Mononuclear cell (primary cell): ENCODE data around the gene CD3E. TPM values are rescaled to one million over a fixed set of nuclear protein-coding genes. Genes with fewer than 3 reads are reported as not detected.
"Not testable (repeated sequence)": the region's sequence is repeated elsewhere in the genome, so short reads cannot be mapped to it uniquely, and the experiment has no call there.

Source experiments
- H3K27me3 ChIP-seq: 2 replicates; pipeline ENCODE4 v1.6.0; 2011; ENCODE audit warnings: low read length, control low read depth; ENCODE audit not compliant: insufficient read depth
- H3K4me1 ChIP-seq: 2 replicates; pipeline ENCODE4 v1.5.1; 2011; ENCODE audit warnings: mild to moderate bottlenecking, low read length, control low read depth; ENCODE audit not compliant: insufficient read depth
- H3K4me3 ChIP-seq: 2 replicates; pipeline ENCODE4 v1.5.1; 2011; ENCODE audit warnings: mild to moderate bottlenecking, low read length, moderate library complexity
- H3K9me3 ChIP-seq: 2 replicates; pipeline ENCODE4 v1.5.1; 2011; ENCODE audit warnings: low read depth, mild to moderate bottlenecking, control low read depth, low read length
- total RNA-seq: library from RNA; depleted of rRNA; stranded (reverse); fragments of >200 nt; gene quantifications from one replicate; pipeline ENCODE4 v1.2.3, GENCODE V29; 2012

The CD3E gene
- total RNA-seq, 1 donor = 136 TPM

DNA sequence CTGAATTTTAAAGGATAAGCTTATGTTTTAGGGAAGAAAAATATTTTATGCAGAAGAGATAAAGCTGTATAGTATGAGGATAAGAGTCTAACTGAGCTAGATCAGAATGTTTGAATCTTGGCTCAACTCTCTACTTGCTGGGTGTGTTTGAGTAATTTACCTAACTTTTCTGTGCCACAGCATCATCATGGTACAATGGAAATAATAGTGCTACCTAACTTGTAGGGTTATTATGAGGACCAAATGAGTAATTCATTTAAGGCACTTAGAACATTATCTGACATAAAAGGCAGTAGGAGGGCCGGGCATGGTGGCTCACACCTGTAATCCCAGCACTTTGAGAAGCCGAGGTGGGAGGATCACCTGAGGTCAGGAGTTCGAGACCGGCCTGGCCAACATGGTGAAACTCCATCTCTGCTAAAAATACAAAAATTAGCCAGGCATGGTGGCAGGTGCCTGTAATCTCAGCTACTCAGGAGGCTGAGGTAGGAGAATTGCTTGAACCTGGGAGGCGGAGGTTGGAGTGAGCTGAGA lies 4.5 kb downstream of the CD3E start:
- not testable (repeated sequence) for H3K27me3 ChIP-seq, H3K4me3 ChIP-seq, H3K9me3 ChIP-seq
- peaks cover 45% of the 10 kb centered on the region for H3K4me1 ChIP-seq

DNA sequence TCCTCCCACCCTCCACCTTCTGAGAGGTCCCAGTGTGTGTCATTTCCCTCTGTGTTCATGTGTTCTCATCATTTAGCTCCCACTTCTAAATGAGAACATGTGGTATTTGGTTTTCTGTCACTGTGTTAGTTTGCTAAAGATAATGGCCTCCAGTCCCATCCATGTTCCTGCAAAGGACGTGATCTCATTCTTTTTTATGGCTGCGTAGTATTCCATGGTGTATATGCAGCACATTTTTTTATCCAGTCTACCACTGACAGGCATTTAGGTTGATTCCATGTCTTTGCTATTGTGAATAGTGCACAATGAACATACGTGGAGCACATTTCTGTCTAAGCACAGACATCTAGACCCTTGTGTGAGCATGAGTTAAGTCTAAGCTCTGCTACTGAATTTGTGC lies 5.7 kb downstream of the CD3E start:
- Histone ChIP-seq H3K4me3 (no peak overlapping the region), H3K4me1 (peaks cover 50% of the 10 kb centered on the region), H3K27me3 (no peaks in the 10 kb centered on the region)

DNA sequence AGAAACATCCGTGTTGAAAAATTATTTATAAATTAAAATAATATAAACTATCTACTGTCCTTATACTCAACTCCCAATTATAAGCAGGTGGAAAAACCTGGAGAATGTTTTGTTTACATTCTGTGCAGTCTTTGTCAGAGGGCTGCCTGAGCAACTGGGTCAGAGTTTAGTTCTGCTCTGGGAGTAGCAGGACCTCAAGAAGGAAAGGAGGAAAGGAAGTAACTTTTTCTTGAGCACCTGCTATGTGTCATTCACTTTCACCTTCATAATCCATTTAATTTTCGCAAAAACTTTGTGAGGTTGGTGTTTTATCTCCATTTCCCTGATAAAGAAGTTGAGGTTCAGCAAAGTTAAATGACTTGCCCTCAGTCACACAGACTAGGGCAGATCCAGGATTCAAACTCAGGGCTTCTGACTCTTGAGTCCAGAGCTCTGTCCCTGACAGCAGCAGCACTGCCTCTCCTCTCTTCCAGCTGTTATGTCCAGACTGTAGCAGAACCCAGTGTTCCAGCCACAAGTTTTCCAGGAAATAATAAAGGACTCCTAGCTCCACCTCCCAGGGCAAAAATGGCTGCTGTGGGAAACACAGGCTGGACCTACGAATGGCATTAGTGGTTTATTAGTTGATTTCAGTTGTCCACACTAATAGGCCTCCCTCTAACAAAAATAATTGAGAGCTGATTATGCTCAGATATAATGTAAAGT lies 6.4 kb downstream of the CD3E start:
- H3K4me1 ChIP-seq = peaks cover 55% of the 10 kb centered on the region

More for the DNA sequence above, 5.7 kb downstream of the CD3E start:
- H3K9me3 ChIP-seq = no peaks in the 10 kb centered on the region

DNA sequence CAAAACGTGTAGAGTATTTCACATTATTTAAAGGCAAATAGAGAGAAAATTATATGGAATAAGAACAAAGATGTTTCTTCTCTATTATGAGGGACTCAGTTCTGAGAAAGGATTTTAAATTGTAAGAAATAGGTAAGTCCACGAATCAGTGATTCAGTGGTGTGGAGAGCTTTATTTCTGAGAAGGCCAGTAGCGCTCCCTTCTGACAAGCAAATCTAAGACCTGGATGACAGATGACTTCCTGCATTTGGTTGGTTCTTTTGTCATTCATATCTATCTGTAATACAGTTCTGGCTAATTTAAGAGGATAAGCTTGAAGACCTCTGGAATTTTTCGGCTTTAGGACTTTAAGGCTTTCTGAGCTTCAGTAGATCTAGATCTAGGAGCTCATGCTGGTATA lies 7.0 kb downstream of the CD3E start:
- Histone ChIP-seq H3K27me3 (no peaks in the 10 kb centered on the region), H3K4me3 (no peak overlapping the region), H3K4me1 (peaks cover 56% of the 10 kb centered on the region), H3K9me3 (no peaks in the 10 kb centered on the region)

More for the DNA sequence above, 6.4 kb downstream of the CD3E start:
- no peaks in the 10 kb centered on the region for H3K9me3 ChIP-seq
- no peak overlapping the region for H3K4me3 ChIP-seq
- no peaks in the 10 kb centered on the region for H3K27me3 ChIP-seq

DNA sequence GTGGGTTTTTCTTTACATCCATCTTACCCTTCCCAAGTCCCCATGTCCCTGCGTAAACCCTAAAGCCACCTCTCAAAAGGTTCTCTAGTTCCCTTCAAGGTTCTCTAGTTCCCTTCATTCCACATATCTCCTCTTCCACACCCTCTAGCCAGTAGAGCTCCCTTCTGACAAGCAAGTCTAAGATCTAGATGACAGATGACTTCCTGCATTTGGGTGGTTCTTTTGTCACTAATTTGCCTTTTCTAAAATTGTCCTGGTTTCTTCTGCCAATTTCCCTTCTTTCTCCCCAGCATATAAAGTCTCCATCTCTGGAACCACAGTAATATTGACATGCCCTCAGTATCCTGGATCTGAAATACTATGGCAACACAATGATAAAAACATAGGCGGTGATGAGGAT lies 7.8 kb downstream of the CD3E start:
- Histone ChIP-seq H3K4me1 (peaks cover 56% of the 10 kb centered on the region), H3K27me3 (no peaks in the 10 kb centered on the region), H3K4me3 (no peak overlapping the region), H3K9me3 (no peaks in the 10 kb centered on the region)

DNA sequence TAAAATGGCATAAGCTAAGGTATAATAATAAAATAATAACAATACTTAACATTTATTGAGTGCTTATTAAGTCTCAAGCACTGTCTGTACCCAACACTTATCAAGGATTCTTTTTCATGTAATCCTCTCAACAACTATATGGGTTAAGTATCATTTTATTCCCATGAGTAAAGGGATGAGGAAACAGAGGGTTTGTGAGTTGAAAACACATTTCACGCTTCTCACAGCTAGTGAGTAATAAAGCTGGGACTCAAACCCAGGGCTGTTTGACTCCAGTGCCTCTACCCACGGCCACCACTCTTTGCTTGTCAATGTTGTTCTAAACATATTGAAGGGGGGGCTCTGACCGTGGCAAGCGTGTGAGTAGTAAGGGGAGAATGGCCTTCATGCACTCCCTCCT lies 8.7 kb downstream of the CD3E start:
- Histone ChIP-seq H3K9me3 (no peaks in the 10 kb centered on the region), H3K27me3 (no peaks in the 10 kb centered on the region), H3K4me3 (no peak overlapping the region), H3K4me1 (peaks cover 58% of the 10 kb centered on the region)

DNA sequence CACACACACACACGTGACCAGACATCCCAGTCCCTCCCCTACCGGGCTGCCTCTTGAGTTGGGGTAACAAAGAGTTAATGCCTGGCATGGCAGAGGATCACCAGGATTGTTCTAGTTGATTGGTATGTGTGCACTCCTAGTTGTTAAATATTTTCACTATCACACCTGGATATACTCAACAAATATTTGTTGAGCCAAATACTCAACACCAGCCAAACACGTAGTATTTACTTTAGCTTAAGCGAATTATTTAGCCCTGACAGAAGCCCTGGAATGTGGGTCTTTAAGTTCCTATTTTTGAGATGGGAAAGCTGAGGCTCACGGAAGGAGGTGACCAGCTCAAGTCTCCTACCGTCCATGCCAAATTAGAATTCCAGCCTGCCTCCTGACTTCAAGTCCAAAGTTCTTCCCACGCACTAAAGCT lies 10.5 kb downstream of the CD3E start:
- Histone ChIP-seq H3K9me3 (no peaks in the 10 kb centered on the region), H3K4me3 (no peak overlapping the region), H3K27me3 (no peaks in the 10 kb centered on the region), H3K4me1 (peaks cover 75% of the 10 kb centered on the region)

DNA sequence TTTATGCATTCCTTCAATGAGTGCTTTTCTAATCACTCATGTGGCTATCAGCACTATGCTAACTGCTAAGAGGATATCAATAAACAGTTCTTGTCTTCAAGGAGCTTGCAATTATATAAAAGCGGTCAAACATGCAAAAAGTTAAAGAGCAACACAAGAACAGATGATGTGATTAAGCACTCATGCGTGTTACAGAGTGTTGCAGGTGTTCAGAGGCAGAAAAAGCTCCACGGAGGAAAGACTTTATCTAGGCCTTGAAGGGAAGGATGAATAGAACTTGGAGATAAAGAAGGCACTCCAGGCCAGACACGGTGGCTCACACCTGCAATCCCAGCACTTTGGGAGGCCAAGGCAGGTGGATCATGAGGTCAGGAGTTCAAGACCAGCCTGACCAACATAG lies 13.6 kb downstream of the CD3E start:
- H3K27me3 ChIP-seq = no peaks in the 10 kb centered on the region
- H3K4me1 ChIP-seq = peaks cover 90% of the 10 kb centered on the region
- no peaks in the 10 kb centered on the region for H3K9me3 ChIP-seq
- no peak overlapping the region for H3K4me3 ChIP-seq

DNA sequence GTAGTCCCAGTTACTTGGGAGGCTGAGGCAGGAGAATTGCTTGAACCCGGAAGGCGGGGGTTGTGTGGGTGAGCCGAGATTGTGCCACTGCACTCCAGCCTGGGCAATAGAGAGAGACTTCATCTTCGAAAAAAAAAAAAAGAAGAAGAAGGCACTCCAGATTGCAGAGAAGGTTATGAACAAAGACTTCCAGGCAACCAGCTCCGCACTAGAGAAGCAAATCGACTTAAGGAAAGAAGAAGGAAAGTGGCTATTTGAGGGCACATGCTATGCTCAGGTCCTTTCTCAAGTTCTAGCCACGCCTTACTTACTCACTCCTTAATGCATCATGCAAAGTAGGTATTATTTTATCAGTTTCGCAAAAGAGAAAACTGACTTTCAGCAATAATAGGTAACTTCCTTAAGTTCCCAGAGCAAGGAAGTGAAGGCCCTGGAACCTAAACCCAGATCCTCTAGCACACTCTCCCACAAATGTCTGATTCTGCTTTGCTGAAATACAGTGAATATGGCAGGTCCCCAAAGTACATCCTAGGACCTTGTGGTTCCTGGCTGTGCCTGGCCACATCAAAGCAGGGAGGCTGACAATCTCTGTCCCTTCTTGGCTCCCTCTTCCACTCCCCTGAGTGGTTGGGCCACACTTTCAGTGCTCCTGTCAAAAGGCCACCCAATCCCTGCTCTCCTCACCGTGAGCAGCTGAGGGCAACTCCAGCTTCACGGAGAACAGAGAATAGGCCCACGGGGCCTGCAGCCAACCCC lies 14.2 kb downstream of the CD3E start:
- Histone ChIP-seq H3K4me3 (no peak overlapping the region), H3K9me3 (no peaks in the 10 kb centered on the region), H3K27me3 (no peaks in the 10 kb centered on the region), H3K4me1 (peaks cover 84% of the 10 kb centered on the region)

DNA sequence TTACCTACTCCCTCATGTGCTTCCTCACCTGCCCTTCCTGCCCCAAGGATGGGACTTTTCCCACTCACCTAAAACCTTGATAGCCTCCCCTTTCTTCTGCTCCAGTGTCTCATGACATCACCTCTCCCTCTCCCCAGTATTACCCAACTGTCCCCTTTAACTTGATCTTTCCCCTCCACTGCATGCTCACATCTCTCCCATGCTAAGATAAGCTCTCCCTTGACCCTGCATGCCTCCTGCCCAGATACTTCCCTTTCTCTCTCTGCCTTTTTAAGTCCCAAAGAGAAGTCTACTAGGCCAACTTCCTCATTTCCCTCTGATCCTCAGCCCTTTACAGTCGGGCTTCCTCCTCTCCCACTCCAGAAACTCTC lies 14.8 kb downstream of the CD3E start:
- Histone ChIP-seq H3K4me1 (peaks cover 79% of the 10 kb centered on the region), H3K4me3 (no peak overlapping the region), H3K27me3 (no peaks in the 10 kb centered on the region), H3K9me3 (no peaks in the 10 kb centered on the region)

DNA sequence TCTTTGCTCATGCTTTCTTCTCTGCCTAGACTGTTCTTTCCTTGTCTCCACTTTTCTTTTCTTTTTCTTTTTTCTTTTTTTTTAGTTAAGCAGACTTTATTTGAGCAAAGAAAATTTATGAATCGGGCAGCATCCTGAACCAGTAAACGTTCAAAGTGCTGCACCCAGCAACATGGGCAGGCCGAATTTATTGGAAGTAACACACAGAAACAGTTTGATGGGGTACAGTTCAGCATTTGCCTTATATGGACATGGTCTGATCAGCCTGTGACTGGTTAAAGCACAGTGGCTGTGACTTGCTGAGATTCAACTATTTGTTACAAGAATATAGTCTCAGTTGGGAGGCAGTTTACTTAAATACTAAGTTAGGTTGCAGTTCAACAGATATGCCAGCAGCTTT lies 16.0 kb downstream of the CD3E start:
- H3K4me1 ChIP-seq = peaks cover 68% of the 10 kb centered on the region
- no peak overlapping the region for H3K4me3 ChIP-seq
- H3K27me3 ChIP-seq = no peaks in the 10 kb centered on the region
- H3K9me3 ChIP-seq = no peaks in the 10 kb centered on the region

DNA sequence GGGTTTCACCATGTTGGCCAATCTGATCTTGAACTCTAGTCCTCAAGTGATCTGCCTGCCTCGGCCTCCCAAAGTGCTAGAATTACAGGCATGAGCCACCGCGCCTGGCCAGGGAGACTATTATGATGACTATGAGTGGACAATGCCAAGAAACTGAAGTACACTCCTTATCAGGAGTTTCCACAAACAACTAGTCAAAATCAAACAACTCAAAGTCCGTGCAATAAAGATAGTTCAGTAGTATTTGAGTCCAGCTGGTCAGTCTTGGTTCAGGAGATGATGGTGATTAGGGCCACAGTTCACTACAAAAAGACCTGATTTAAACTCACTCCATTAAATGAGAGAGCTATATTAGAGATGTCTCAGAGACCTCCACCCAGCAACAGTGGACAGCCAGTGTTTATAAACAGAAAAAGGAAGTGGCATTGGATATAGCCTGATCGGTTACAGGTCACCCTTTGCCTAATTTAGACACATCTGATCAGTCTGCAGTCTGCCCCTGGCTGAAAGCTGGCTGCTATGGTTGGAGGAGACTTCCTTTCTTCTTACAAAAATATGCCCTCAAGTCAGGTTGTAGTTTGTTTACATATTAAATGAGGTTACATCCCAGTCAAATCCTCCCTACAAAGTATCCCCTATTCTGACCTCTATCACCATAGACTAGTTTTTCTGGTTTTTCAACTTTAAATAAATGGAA lies 17.0 kb downstream of the CD3E start:
- H3K9me3 ChIP-seq = no peaks in the 10 kb centered on the region
- peaks cover 58% of the 10 kb centered on the region for H3K4me1 ChIP-seq
- H3K4me3 ChIP-seq = no peak overlapping the region
- H3K27me3 ChIP-seq = no peaks in the 10 kb centered on the region

DNA sequence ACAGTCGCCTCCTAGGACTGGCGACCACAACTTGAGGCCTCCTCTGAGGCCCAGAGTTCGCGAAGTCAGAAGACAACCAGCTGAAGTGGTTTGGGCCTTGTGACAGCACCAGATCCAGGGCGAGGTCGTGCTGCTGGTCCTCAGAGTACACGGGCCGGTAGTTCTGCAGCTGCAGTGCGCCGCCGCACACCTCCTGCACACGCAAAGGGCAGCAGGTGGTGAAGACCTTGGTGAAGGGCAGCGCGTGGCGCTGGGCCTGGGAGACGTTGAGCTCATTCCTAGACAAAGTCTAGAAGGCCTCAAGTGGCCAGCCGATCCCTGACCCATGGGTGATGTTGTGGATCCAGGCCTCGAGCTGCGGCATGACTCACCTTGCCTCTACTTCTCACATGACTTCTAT lies 18.2 kb downstream of the CD3E start:
- Histone ChIP-seq H3K27me3 (no peaks in the 10 kb centered on the region), H3K9me3 (no peaks in the 10 kb centered on the region), H3K4me3 (no peak overlapping the region), H3K4me1 (peaks cover 46% of the 10 kb centered on the region)

DNA sequence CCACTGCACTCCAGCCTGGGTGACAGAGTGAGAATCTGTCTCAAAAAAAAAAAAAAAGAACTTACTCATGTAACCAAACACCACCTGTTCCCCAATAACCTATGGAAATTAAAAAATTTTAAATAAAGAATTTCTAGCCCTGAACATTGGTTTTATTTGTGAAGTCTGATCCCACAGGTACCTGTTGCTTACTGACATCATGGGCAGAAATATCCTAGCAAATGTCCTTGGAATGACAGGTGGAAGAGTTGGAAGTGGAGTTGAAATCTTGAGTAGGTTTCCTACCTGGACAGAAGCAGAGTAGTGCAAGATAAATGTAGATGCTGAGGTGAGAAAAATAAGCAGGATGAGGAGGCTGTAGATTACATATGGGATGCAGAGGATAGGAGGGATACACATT lies 20.8 kb downstream of the CD3E start:
- H3K4me1 ChIP-seq = peaks cover 20% of the 10 kb centered on the region
- H3K27me3 ChIP-seq = no peaks in the 10 kb centered on the region
- no peak overlapping the region for H3K4me3 ChIP-seq
- H3K9me3 ChIP-seq = no peaks in the 10 kb centered on the region

DNA sequence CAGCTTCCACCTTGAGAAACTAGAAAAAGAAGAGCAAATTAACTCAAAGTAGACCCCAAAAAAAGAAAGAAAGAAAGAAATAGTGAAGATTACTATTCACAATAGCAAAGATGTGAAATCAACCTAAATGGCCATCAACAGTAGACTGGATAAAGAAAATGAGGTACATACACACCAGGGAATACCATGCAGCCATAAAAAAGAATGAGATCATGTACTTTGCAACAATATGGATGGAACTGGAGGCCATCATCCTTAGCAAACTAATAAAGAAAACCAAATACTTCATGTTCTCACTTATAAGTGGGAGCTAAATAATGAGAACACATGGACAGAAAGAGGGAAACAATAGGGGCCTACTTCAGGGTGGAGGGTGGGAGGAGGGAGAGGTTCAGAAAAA lies 24.2 kb downstream of the CD3E start:
- Histone ChIP-seq H3K9me3 (no peaks in the 10 kb centered on the region), H3K4me1 (no peaks in the 10 kb centered on the region), H3K27me3 (no peaks in the 10 kb centered on the region), H3K4me3 (no peak overlapping the region)
